Measurements from ENCODE around the gene CCDC148. TPM values are rescaled to one million over a fixed set of nuclear protein-coding genes. Genes with fewer than 3 reads are reported as not detected.
"Not testable (repeated sequence)": the region's sequence is repeated elsewhere in the genome, so short reads cannot be mapped to it uniquely, and the experiment has no call there.

The CCDC148 gene
- total RNA-seq, 2 donors from 2014 or later, result 2.7 to 5.0 TPM

- Mint-ChIP-seq H3K36me3 (ENCODE audit: low read depth) (peaks cover 16% of the 10 kb centered on the region), H3K27ac (no peak overlapping the region), H3K27me3 (ENCODE audit: insufficient read depth) (no peaks in the 10 kb centered on the region), H3K9me3 (peaks cover 10% of the 10 kb centered on the region), H3K4me1 (peaks cover 20% of the 10 kb centered on the region), H3K4me3 (no peak overlapping the region)
- Histone ChIP-seq H3K9me3 (ENCODE audit: control insufficient read depth, low read length) (peaks cover 11% of the 10 kb centered on the region), H3K9ac (ENCODE audit: extremely low read depth, low read length, poor library complexity, severe bottlenecking) (no peak overlapping the region), H3K36me3 (ENCODE audit: control insufficient read depth, insufficient read depth, low read length) (peaks cover 18% of the 10 kb centered on the region), H3K4me3 (ENCODE audit: low read length) (no peak overlapping the region), H3K27ac (ENCODE audit: low read depth, low read length) (no peak overlapping the region), H3K27me3 (ENCODE audit: control insufficient read depth, insufficient read depth, low read length, poor library complexity, severe bottlenecking) (no peaks in the 10 kb centered on the region), H3K4me1 (ENCODE audit: control insufficient read depth, insufficient read depth, low read length) (no peaks in the 10 kb centered on the region)
- DNase-seq, result no peak
- no peak for TF ChIP-seq CTCF (conservative IDR thresholded peaks at IDR 0.05)
- WGBS, 2 experiments (ENCODE audit: insufficient coverage in 1 of 2, insufficient read length in 1 of 2), result 90 to 94% methylated on average over 3 of the region's 3 CpGs
These were observed 20.6 kb upstream of the CCDC148 start for GRCh38 chr2:158477202-158477601.

DNA sequence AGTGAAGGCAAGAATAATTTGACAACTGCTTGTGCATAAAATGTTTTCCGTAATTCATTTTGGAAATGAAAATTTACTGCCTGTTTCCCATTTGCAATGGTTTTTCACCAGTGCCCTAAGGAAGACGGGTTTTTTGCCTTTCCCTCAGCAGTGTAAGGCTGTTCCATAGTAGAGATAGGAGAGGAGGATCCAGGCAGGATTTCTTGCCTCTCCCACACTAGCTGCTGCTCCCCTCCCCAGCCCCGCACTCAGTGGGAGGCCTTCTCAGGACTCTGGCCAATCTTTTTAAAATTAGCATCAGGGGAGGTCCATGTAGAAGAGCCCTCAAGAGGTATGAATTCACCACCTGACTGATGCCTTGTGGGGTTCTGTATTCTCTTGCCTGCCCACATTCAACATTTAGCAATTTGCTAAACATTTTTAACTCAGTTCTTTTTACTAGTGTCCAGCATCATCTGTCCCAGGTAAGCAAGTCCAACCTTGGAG, 18.0 kb upstream of the CCDC148 start:
- H3K4me3 ChIP-seq (ENCODE audit: low read length); H3K9me3 Mint-ChIP-seq; H3K4me3 Mint-ChIP-seq; H3K27me3 Mint-ChIP-seq (ENCODE audit: insufficient read depth); DNase-seq; H3K9ac ChIP-seq (ENCODE audit: extremely low read depth, low read length, poor library complexity, severe bottlenecking); H3K4me1 ChIP-seq (ENCODE audit: control insufficient read depth, insufficient read depth, low read length); H3K27ac ChIP-seq (ENCODE audit: low read depth, low read length); H3K27ac Mint-ChIP-seq; H3K27me3 ChIP-seq (ENCODE audit: control insufficient read depth, insufficient read depth, low read length, poor library complexity, severe bottlenecking): not testable (repeated sequence)
- H3K36me3 ChIP-seq (ENCODE audit: control insufficient read depth, insufficient read depth, low read length), result peaks cover 38% of the 10 kb centered on the region
- peaks cover 23% of the 10 kb centered on the region for H3K9me3 ChIP-seq (ENCODE audit: control insufficient read depth, low read length)
- H3K4me1 Mint-ChIP-seq, result peaks cover 26% of the 10 kb centered on the region
- WGBS, 2 experiments (ENCODE audit: insufficient coverage in 1 of 2, insufficient read length in 1 of 2), result 88 to 100% methylated on average over 1 to 3 of the region's 3 CpGs
- peaks cover 27% of the 10 kb centered on the region for H3K36me3 Mint-ChIP-seq (ENCODE audit: low read depth)

DNA sequence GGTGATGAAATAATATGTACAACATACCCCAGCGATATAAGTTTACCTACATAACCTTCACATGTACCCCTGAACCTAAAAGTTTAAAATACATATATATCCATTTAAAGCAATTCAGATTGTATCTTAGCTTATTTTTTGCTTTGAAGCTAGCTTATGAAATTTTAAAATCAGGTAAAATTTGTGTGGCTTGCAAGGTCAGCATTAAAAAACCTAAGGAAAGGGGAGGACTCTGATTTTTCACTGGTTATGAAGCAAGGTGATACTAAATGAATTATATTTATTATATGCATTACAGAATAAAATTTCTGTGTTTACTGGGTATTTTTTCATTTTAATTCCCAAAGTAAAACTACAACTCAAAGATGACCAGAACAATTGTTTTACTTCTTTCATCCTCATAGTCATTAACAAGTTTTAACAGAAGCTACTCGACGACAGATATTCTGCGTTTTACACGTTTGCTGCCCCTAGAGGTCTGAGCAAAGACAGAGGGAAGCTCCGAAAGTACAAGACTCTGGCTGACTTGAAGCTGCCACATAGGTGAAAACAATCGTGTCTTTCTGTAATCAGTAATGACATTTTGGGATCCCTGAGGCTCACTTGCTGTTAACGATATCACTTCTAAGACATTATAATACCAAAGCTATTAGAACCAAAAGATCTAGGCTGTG, 17.3 kb upstream of the CCDC148 start:
- TF ChIP-seq CTCF (conservative IDR thresholded peaks at IDR 0.05), result peak; percentile 76

DNA sequence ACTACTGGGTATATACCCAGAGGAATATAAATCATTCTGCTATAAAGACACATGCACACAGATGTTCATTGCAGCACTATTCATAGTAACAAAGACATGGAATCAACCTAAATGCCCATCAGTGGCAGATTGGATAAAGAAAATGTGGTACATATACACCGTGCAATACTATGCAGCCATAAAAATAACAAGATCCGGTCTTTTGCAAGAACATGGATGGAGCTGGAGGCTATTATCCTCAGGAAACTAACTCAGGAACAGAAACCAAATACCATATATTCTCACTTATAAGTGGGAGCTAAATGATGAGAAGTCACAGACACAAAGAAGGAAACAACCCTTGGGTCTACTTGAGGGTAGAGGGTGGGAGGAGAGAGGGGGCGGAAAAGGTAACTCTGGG, 16.7 kb upstream of the CCDC148 start:
- peaks cover 23% of the 10 kb centered on the region for H3K9me3 ChIP-seq (ENCODE audit: control insufficient read depth, low read length)
- DNase-seq; H3K27ac Mint-ChIP-seq; H3K27me3 Mint-ChIP-seq (ENCODE audit: insufficient read depth); H3K4me3 ChIP-seq (ENCODE audit: low read length); H3K4me3 Mint-ChIP-seq; H3K4me1 ChIP-seq (ENCODE audit: control insufficient read depth, insufficient read depth, low read length); H3K9ac ChIP-seq (ENCODE audit: extremely low read depth, low read length, poor library complexity, severe bottlenecking); H3K27ac ChIP-seq (ENCODE audit: low read depth, low read length); H3K27me3 ChIP-seq (ENCODE audit: control insufficient read depth, insufficient read depth, low read length, poor library complexity, severe bottlenecking); H3K9me3 Mint-ChIP-seq: not testable (repeated sequence)
- Mint-ChIP-seq H3K36me3 (ENCODE audit: low read depth) (peaks cover 30% of the 10 kb centered on the region), H3K4me1 (peaks cover 25% of the 10 kb centered on the region)
- peaks cover 33% of the 10 kb centered on the region for H3K36me3 ChIP-seq (ENCODE audit: control insufficient read depth, insufficient read depth, low read length)
- 93% methylated on average over 3 of the region's 3 CpGs; no CpG with 5 or more reads in 1 of the 2 experiments for WGBS, 2 experiments (ENCODE audit: insufficient coverage in 1 of 2, insufficient read length in 1 of 2)

More for the DNA sequence above, 17.3 kb upstream of the CCDC148 start:
- H3K4me3 Mint-ChIP-seq, result no peak overlapping the region
- peaks cover 38% of the 10 kb centered on the region for H3K36me3 ChIP-seq (ENCODE audit: control insufficient read depth, insufficient read depth, low read length)
- peaks cover 30% of the 10 kb centered on the region for H3K36me3 Mint-ChIP-seq (ENCODE audit: low read depth)
- WGBS, 2 experiments (ENCODE audit: insufficient coverage in 1 of 2, insufficient read length in 1 of 2), result 69 to 70% methylated on average over 7 to 8 of the region's 8 CpGs
- H3K4me1 ChIP-seq (ENCODE audit: control insufficient read depth, insufficient read depth, low read length), result no peaks in the 10 kb centered on the region
- H3K27ac ChIP-seq (ENCODE audit: low read depth, low read length), result no peak overlapping the region
- H3K4me3 ChIP-seq (ENCODE audit: low read length), result no peak overlapping the region
- H3K9me3 Mint-ChIP-seq, result peaks cover 10% of the 10 kb centered on the region
- no peak overlapping the region for H3K27ac Mint-ChIP-seq
- H3K27me3 ChIP-seq (ENCODE audit: control insufficient read depth, insufficient read depth, low read length, poor library complexity, severe bottlenecking), result no peaks in the 10 kb centered on the region
- peaks cover 23% of the 10 kb centered on the region for H3K9me3 ChIP-seq (ENCODE audit: control insufficient read depth, low read length)
- peaks cover 26% of the 10 kb centered on the region for H3K4me1 Mint-ChIP-seq
- no peak overlapping the region for H3K9ac ChIP-seq (ENCODE audit: extremely low read depth, low read length, poor library complexity, severe bottlenecking)
- peak; percentile 58 for DNase-seq
- H3K27me3 Mint-ChIP-seq (ENCODE audit: insufficient read depth), result no peaks in the 10 kb centered on the region

GRCh38 chr2:158472829-158473228, 16.3 kb upstream of the CCDC148 start:
- H3K27ac Mint-ChIP-seq; H3K4me3 ChIP-seq (ENCODE audit: low read length); H3K9me3 Mint-ChIP-seq; DNase-seq; H3K9ac ChIP-seq (ENCODE audit: extremely low read depth, low read length, poor library complexity, severe bottlenecking); H3K27me3 Mint-ChIP-seq (ENCODE audit: insufficient read depth); H3K27ac ChIP-seq (ENCODE audit: low read depth, low read length); H3K4me1 ChIP-seq (ENCODE audit: control insufficient read depth, insufficient read depth, low read length); H3K4me3 Mint-ChIP-seq; H3K27me3 ChIP-seq (ENCODE audit: control insufficient read depth, insufficient read depth, low read length, poor library complexity, severe bottlenecking): not testable (repeated sequence)
- 97 to 100% methylated on average over 2 to 3 of the region's 3 CpGs for WGBS, 2 experiments (ENCODE audit: insufficient coverage in 1 of 2, insufficient read length in 1 of 2)
- H3K36me3 ChIP-seq (ENCODE audit: control insufficient read depth, insufficient read depth, low read length), result peaks cover 33% of the 10 kb centered on the region
- Mint-ChIP-seq H3K4me1 (peaks cover 23% of the 10 kb centered on the region), H3K36me3 (ENCODE audit: low read depth) (peaks cover 30% of the 10 kb centered on the region)
- peaks cover 23% of the 10 kb centered on the region for H3K9me3 ChIP-seq (ENCODE audit: control insufficient read depth, low read length)

Data from endodermal cell (in vitro differentiated cells).